H9 (cell line): ENCODE data around the gene HIBCH. TPM values are rescaled to one million over a fixed set of nuclear protein-coding genes. Genes with fewer than 3 reads are reported as not detected.

ENCODE experiments used
- DNase-seq: peaks from one replicate; pipeline ENCODE4 v3.0.0-alpha.2; 2017
- H2AFZ ChIP-seq: one replicate; pipeline ENCODE4 v1.6.1; 2013; ENCODE audit warnings: mild to moderate bottlenecking, low read length, control low read depth, moderate library complexity
- H2AK5ac ChIP-seq: 2 replicates; pipeline ENCODE4 v1.6.1; 2013; ENCODE audit warnings: low read length, control low read depth, mixed read lengths; ENCODE audit not compliant: insufficient read length
- H2BK120ac ChIP-seq: one replicate; pipeline ENCODE4 v1.6.1; 2013; ENCODE audit warnings: low read depth, mild to moderate bottlenecking, low read length, control low read depth, inconsistent platforms; ENCODE audit not compliant: poor library complexity, severe bottlenecking
- H2BK12ac ChIP-seq: 2 replicates; pipeline ENCODE4 v1.6.1; 2013; ENCODE audit warnings: low read length, control low read depth, mixed read lengths, low read depth; ENCODE audit not compliant: insufficient read length
- H2BK15ac ChIP-seq: 2 replicates; pipeline ENCODE4 v1.6.1; 2013; ENCODE audit warnings: low read depth, low read length, control low read depth
- H2BK20ac ChIP-seq: one replicate; pipeline ENCODE4 v1.6.1; 2013; ENCODE audit warnings: low read depth, mild to moderate bottlenecking, low read length, control low read depth, inconsistent platforms; ENCODE audit not compliant: poor library complexity, severe bottlenecking
- H2BK5ac ChIP-seq: 2 replicates; pipeline ENCODE4 v1.6.1; 2013; ENCODE audit warnings: low read length, control low read depth, mixed read lengths; ENCODE audit not compliant: insufficient read length
- H3K14ac ChIP-seq: 2 replicates; pipeline ENCODE4 v1.6.1; 2013; ENCODE audit warnings: low read length, control low read depth; ENCODE audit not compliant: insufficient read depth
- H3K18ac ChIP-seq: 2 replicates; pipeline ENCODE4 v1.6.1; 2013; ENCODE audit warnings: low read depth, mild to moderate bottlenecking, mixed read lengths, low read length, control low read depth; ENCODE audit not compliant: insufficient read length
- H3K23ac ChIP-seq: 2 replicates; pipeline ENCODE4 v1.6.1; 2013; ENCODE audit warnings: low read length, control low read depth, mixed read lengths, low read depth; ENCODE audit not compliant: insufficient read length
- H3K23me2 ChIP-seq: 2 replicates; pipeline ENCODE4 v1.6.1; 2013; ENCODE audit warnings: low read depth, mild to moderate bottlenecking, mixed read lengths, low read length, control low read depth; ENCODE audit not compliant: insufficient read length, poor library complexity, severe bottlenecking
- H3K27ac ChIP-seq: 2 replicates; pipeline ENCODE4 v1.5.1; 2013; ENCODE audit warnings: low read length, control low read depth, mixed read lengths, low read depth; ENCODE audit not compliant: insufficient read length
- H3K27me3 ChIP-seq: 2 replicates; pipeline ENCODE4 v1.6.1; 2013; ENCODE audit warnings: low read length, control low read depth, inconsistent platforms; ENCODE audit not compliant: insufficient read depth
- H3K4ac ChIP-seq: 2 replicates; pipeline ENCODE4 v1.6.1; 2013; ENCODE audit warnings: low read depth, mild to moderate bottlenecking, control low read depth, inconsistent platforms, low read length, moderate library complexity
- H3K4me1 ChIP-seq: 2 replicates; pipeline ENCODE4 v1.6.1; 2013; ENCODE audit warnings: low read length, control low read depth, inconsistent platforms; ENCODE audit not compliant: insufficient read depth
- H3K4me2 ChIP-seq: 2 replicates; pipeline ENCODE4 v1.6.1; 2013; ENCODE audit warnings: low read length, control low read depth, mixed read lengths; ENCODE audit not compliant: insufficient read length, insufficient read depth
- H3K56ac ChIP-seq: 2 replicates; pipeline ENCODE4 v1.6.1; 2013; ENCODE audit warnings: low read depth, mild to moderate bottlenecking, mixed read lengths, low read length, control low read depth; ENCODE audit not compliant: insufficient read length
- H3K79me1 ChIP-seq: 2 replicates; pipeline ENCODE4 v1.6.1; 2013; ENCODE audit warnings: low read depth, mild to moderate bottlenecking, moderate library complexity, low read length, control low read depth, inconsistent platforms; ENCODE audit not compliant: insufficient read depth, poor library complexity, severe bottlenecking
- H3K79me2 ChIP-seq: 2 replicates; pipeline ENCODE4 v1.6.1; 2013; ENCODE audit warnings: low read length, control low read depth, inconsistent platforms; ENCODE audit not compliant: insufficient read depth
- H3K9ac ChIP-seq: 2 replicates; pipeline ENCODE4 v1.6.1; 2013; ENCODE audit warnings: low read length, control low read depth, mixed read lengths; ENCODE audit not compliant: insufficient read length; ENCODE audit errors: extremely low read depth
- H3K9me3 ChIP-seq: one replicate; pipeline ENCODE4 v1.6.1; 2013; ENCODE audit warnings: low read depth, low read length, inconsistent platforms; ENCODE audit not compliant: control insufficient read depth
- H3T11ph ChIP-seq: one replicate; pipeline ENCODE4 v1.6.1; 2013; ENCODE audit warnings: mild to moderate bottlenecking, low read length, control low read depth, inconsistent platforms
- H4K20me1 ChIP-seq: one replicate; pipeline ENCODE4 v1.6.1; 2013; ENCODE audit not compliant: control insufficient read depth, insufficient read length, insufficient read depth
- H4K5ac ChIP-seq: 2 replicates; pipeline ENCODE4 v1.6.1; 2013; ENCODE audit warnings: low read depth, mild to moderate bottlenecking, mixed read lengths, low read length, control low read depth; ENCODE audit not compliant: insufficient read length
- H4K8ac ChIP-seq: replicated peaks from 2 replicates; pipeline ENCODE4 v1.6.1; 2013; ENCODE audit warnings: low read length, control low read depth, mixed read lengths, low read depth; ENCODE audit not compliant: insufficient read length
- H4K91ac ChIP-seq: 2 replicates; pipeline ENCODE4 v1.6.1; 2013; ENCODE audit warnings: low read depth, mild to moderate bottlenecking, moderate library complexity, mixed read lengths, low read length, control low read depth; ENCODE audit not compliant: insufficient read length
- H3K27ac Mint-ChIP-seq, 3 experiments: 2 replicates in 2 of 3; 3 replicates in 1 of 3; pipeline ENCODE4 v1.8.0; 2020 to 2021; ENCODE audit warnings: mixed read lengths in 3 of 3, mild to moderate bottlenecking in 1 of 3, moderate library complexity in 1 of 3
- H3K27me3 Mint-ChIP-seq: 2 replicates; pipeline ENCODE4 v1.8.0; 2021; ENCODE audit warnings: low read depth, mild to moderate bottlenecking, moderate library complexity, mixed read lengths
- H3K36me3 Mint-ChIP-seq, 3 experiments: 2 replicates in 2 of 3; 3 replicates in 1 of 3; pipeline ENCODE4 v1.8.0; 2020 to 2021; ENCODE audit warnings: low read depth in 3 of 3, mixed read lengths in 3 of 3; ENCODE audit not compliant: insufficient read depth in 1 of 3
- H3K4me1 Mint-ChIP-seq, 2 experiments: 2 replicates each; pipeline ENCODE4 v1.8.0; 2020; ENCODE audit warnings: mixed read lengths in 2 of 2
- H3K4me3 Mint-ChIP-seq, 2 experiments: 2 replicates in 1 of 2; 3 replicates in 1 of 2; pipeline ENCODE4 v1.8.0; 2020 to 2021; ENCODE audit warnings: mild to moderate bottlenecking in 2 of 2, mixed read lengths in 2 of 2, moderate library complexity in 1 of 2
- H3K9me3 Mint-ChIP-seq, 2 experiments: 2 replicates in 1 of 2; 3 replicates in 1 of 2; pipeline ENCODE4 v1.8.0; 2020; ENCODE audit warnings: mild to moderate bottlenecking in 2 of 2, mixed read lengths in 2 of 2, moderate library complexity in 1 of 2
- WGBS: extraction: QIAGEN DNeasy Blood & Tissue Kit; methylation state at CpG from one replicate; pipeline ENCODE4 v1.1.7; 2013; ENCODE audit warnings: missing lambda C conversion rate, low lambda C conversion rate, mixed read lengths; ENCODE audit not compliant: insufficient read length; ENCODE audit errors: extremely low coverage; 5-methylcytosine and 5-hydroxymethylcytosine counted together
- total RNA-seq: library from RNA; stranded (reverse); gene quantifications from 2 replicates; pipeline ENCODE4 v1.2.1, GENCODE V29; 2021
- TF ChIP-seq, protein P1 (sequence below): fragments of 200-600 bp; sonication (generic); conservative IDR thresholded peaks from 3 replicates; pipeline ENCODE4 v1.8.0; 2021; ENCODE audit warnings: antibody characterized with exemption, mild to moderate bottlenecking

The HIBCH gene
- total RNA-seq, 1 experiment from 2014 or later: 28.0 TPM

GRCh38 chr2:190255676-190256075, 64.0 kb downstream of the HIBCH start:
- Histone ChIP-seq H2BK20ac (no peak overlapping the region), H2BK12ac (no peak overlapping the region), H2BK120ac (no peak overlapping the region), H3T11ph (no peak overlapping the region), H3K23me2 (no peaks in the 10 kb centered on the region), H2AFZ (no peak overlapping the region), H3K9ac (no peak overlapping the region), H3K27me3 (no peaks in the 10 kb centered on the region), H3K4me2 (no peak overlapping the region), H3K79me2 (no peaks in the 10 kb centered on the region), H3K56ac (no peak overlapping the region), H4K20me1 (no peaks in the 10 kb centered on the region), H3K9me3 (no peaks in the 10 kb centered on the region), H4K91ac (no peak overlapping the region), H3K23ac (no peak overlapping the region), H3K14ac (no peak overlapping the region), H3K27ac (no peak overlapping the region), H2BK5ac (no peak overlapping the region), H3K4ac (no peak overlapping the region), H4K5ac (no peak overlapping the region), H3K4me1 (no peaks in the 10 kb centered on the region), H2AK5ac (no peak overlapping the region), H3K18ac (no peak overlapping the region), H3K79me1 (no peaks in the 10 kb centered on the region), H4K8ac (no peak overlapping the region), H2BK15ac (no peak overlapping the region)
- Mint-ChIP-seq H3K27ac (no peak overlapping the region), H3K27me3 (no peaks in the 10 kb centered on the region), H3K9me3 (no peaks in the 10 kb centered on the region), H3K4me1 (no peaks in the 10 kb centered on the region), H3K36me3 (peaks cover 15 to 26% (median 17%) of the 10 kb centered on the region in 3 experiments; a peak in 6 of 7 replicates), H3K4me3 (no peak overlapping the region)
- WGBS: no CpG with 5 or more reads among the region's 3 CpGs
- no peak for DNase-seq
- TF ChIP-seq, protein P1, sequence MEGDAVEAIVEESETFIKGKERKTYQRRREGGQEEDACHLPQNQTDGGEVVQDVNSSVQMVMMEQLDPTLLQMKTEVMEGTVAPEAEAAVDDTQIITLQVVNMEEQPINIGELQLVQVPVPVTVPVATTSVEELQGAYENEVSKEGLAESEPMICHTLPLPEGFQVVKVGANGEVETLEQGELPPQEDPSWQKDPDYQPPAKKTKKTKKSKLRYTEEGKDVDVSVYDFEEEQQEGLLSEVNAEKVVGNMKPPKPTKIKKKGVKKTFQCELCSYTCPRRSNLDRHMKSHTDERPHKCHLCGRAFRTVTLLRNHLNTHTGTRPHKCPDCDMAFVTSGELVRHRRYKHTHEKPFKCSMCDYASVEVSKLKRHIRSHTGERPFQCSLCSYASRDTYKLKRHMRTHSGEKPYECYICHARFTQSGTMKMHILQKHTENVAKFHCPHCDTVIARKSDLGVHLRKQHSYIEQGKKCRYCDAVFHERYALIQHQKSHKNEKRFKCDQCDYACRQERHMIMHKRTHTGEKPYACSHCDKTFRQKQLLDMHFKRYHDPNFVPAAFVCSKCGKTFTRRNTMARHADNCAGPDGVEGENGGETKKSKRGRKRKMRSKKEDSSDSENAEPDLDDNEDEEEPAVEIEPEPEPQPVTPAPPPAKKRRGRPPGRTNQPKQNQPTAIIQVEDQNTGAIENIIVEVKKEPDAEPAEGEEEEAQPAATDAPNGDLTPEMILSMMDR: no peak
